ENCODE measurements around the gene ZNF746. TPM values are rescaled to one million over a fixed set of nuclear protein-coding genes. Genes with fewer than 3 reads are reported as not detected.

Gene ZNF746
- total and polyA plus RNA-seq, 10 of the 15 experiments (the other 5 are each of a cell fraction or from before 2014, with no cell fraction given), result 1.2 to 19.0 (median 6.3) TPM

DNA sequence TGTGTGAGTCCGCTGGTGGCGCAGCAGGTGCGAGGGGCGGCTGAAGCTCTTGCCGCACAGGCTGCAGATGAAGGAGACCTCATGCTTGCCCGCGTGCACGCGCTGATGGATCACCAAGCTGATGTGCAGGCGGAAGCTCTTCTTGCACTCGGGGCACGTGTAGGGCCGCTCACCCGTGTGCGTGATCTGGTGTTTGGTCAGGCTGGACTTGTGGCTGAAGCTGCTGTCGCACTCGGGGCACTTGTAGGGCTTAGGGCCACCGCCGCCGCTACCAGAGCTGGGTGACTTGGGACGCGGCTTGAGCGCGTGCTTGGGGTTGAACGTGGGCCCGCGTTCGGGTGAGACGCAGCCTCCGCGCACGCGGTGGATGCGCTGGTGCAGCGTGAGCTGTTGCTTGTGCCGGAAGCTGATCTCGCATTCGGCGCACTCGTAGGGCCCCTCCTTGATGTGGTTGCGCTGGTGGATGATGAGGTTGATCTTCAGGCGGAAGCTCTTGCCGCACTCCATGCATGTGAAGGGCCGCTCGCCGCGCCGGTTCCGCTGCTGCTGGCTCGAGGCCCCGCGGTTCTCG lies 65.4 kb downstream of the ZNF746 start:
- ChIA-PET SMC1A (ENCODE audit: uncharacterized antibody, unreplicated experiment) (no interaction called here), CTCF (no interaction called here), POLR2A (no interaction called here), RAD21 (ENCODE audit: unreplicated experiment) (no interaction called here)
- Histone ChIP-seq H3K4me3 (no peak overlapping the region), H4K20me1 (ENCODE audit: control insufficient read depth, insufficient read depth) (no peaks in the 10 kb centered on the region), H3K4me2 (ENCODE audit: control insufficient read depth, insufficient read depth) (no peak overlapping the region), H3K79me2 (ENCODE audit: control insufficient read depth, insufficient read depth, low read length) (no peaks in the 10 kb centered on the region), H2AFZ (ENCODE audit: control insufficient read depth, low read depth, low read length) (no peak overlapping the region), H3K9me3 (replicated peaks; ENCODE audit: control insufficient read depth, insufficient read depth, low read length) (no peaks in the 10 kb centered on the region), H3K36me3 (ENCODE audit: control insufficient read depth in 2 of 2, insufficient read depth in 2 of 2, low read length in 1 of 2) (peaks cover 18 to 19% of the 10 kb centered on the region in 2 experiments; a peak in 3 of 4 replicates), H3K9ac (ENCODE audit: control insufficient read depth, insufficient read depth, low read length) (no peak overlapping the region), H3K27ac (ENCODE audit: control insufficient read depth, insufficient read depth) (no peak overlapping the region), H3K27me3 (replicated peaks in 1 of 2; ENCODE audit: control insufficient read depth in 2 of 2, insufficient read depth in 2 of 2, low read length in 1 of 2) (no peaks in the 10 kb centered on the region), H3K4me1 (ENCODE audit: control insufficient read depth, insufficient read depth, low read length) (no peaks in the 10 kb centered on the region)
- in situ Hi-C loops (cut with MboI), result no loop called here
- FAIRE-seq (no peak), ATAC-seq (no peak), DNase-seq (ENCODE audit: low read depth, low spot score) (no peak)
- 99% methylated on average over 53 of the region's 53 CpGs for WGBS (ENCODE audit: insufficient coverage, insufficient replicate concordance, low lambda C conversion rate, missing lambda C conversion rate)
- BruUV-seq (replicated peaks), result no TSS peak
- intact Hi-C loops (cut with micrococcal nuclease; ENCODE audit: unreplicated experiment), result no loop called here
- TF ChIP-seq CHD4 (IDR thresholded peaks at IDR 0.05) (no peak), HCFC1 (IDR thresholded peaks at IDR 0.05; ENCODE audit: low read length) (no peak), SUZ12 (IDR thresholded peaks at IDR 0.05; ENCODE audit: unreplicated experiment) (no peak), NR2F1 (conservative IDR thresholded peaks at IDR 0.05) (no peak), BHLHE40 (IDR thresholded peaks at IDR 0.05; ENCODE audit: borderline replicate concordance in 1 of 2, low read depth in 2 of 2, low read length in 1 of 2) (no peak), ASH2L (IDR thresholded peaks at IDR 0.05; ENCODE audit: borderline replicate concordance, low read depth) (no peak), ZNF274 (IDR thresholded peaks at IDR 0.05; ENCODE audit: insufficient read depth, insufficient read length) (no peak), KDM1A (IDR thresholded peaks at IDR 0.05; ENCODE audit: borderline replicate concordance) (no peak), NR2C2 (IDR thresholded peaks at IDR 0.05; ENCODE audit: borderline replicate concordance, control insufficient read depth, insufficient read length, low read depth) (no peak), RCOR1 (conservative IDR thresholded peaks at IDR 0.05; ENCODE audit: low read depth, low read length) (no peak), SRF (IDR thresholded peaks at IDR 0.05; ENCODE audit: low read depth in 2 of 2, low read length in 2 of 2) (no peak), BRCA1 (IDR thresholded peaks at IDR 0.05; ENCODE audit: low read depth, low read length) (no peak)
- TF ChIP-seq, protein P1, sequence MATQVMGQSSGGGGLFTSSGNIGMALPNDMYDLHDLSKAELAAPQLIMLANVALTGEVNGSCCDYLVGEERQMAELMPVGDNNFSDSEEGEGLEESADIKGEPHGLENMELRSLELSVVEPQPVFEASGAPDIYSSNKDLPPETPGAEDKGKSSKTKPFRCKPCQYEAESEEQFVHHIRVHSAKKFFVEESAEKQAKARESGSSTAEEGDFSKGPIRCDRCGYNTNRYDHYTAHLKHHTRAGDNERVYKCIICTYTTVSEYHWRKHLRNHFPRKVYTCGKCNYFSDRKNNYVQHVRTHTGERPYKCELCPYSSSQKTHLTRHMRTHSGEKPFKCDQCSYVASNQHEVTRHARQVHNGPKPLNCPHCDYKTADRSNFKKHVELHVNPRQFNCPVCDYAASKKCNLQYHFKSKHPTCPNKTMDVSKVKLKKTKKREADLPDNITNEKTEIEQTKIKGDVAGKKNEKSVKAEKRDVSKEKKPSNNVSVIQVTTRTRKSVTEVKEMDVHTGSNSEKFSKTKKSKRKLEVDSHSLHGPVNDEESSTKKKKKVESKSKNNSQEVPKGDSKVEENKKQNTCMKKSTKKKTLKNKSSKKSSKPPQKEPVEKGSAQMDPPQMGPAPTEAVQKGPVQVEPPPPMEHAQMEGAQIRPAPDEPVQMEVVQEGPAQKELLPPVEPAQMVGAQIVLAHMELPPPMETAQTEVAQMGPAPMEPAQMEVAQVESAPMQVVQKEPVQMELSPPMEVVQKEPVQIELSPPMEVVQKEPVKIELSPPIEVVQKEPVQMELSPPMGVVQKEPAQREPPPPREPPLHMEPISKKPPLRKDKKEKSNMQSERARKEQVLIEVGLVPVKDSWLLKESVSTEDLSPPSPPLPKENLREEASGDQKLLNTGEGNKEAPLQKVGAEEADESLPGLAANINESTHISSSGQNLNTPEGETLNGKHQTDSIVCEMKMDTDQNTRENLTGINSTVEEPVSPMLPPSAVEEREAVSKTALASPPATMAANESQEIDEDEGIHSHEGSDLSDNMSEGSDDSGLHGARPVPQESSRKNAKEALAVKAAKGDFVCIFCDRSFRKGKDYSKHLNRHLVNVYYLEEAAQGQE (IDR thresholded peaks at IDR 0.05; ENCODE audit: low read depth, low read length), result no peak
- TF ChIP-seq, protein P2, sequence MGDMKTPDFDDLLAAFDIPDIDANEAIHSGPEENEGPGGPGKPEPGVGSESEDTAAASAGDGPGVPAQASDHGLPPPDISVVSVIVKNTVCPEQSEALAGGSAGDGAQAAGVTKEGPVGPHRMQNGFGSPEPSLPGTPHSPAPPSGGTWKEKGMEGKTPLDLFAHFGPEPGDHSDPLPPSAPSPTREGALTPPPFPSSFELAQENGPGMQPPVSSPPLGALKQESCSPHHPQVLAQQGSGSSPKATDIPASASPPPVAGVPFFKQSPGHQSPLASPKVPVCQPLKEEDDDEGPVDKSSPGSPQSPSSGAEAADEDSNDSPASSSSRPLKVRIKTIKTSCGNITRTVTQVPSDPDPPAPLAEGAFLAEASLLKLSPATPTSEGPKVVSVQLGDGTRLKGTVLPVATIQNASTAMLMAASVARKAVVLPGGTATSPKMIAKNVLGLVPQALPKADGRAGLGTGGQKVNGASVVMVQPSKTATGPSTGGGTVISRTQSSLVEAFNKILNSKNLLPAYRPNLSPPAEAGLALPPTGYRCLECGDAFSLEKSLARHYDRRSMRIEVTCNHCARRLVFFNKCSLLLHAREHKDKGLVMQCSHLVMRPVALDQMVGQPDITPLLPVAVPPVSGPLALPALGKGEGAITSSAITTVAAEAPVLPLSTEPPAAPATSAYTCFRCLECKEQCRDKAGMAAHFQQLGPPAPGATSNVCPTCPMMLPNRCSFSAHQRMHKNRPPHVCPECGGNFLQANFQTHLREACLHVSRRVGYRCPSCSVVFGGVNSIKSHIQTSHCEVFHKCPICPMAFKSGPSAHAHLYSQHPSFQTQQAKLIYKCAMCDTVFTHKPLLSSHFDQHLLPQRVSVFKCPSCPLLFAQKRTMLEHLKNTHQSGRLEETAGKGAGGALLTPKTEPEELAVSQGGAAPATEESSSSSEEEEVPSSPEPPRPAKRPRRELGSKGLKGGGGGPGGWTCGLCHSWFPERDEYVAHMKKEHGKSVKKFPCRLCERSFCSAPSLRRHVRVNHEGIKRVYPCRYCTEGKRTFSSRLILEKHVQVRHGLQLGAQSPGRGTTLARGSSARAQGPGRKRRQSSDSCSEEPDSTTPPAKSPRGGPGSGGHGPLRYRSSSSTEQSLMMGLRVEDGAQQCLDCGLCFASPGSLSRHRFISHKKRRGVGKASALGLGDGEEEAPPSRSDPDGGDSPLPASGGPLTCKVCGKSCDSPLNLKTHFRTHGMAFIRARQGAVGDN (IDR thresholded peaks at IDR 0.05), result no peak
- TF ChIP-seq, protein P3, sequence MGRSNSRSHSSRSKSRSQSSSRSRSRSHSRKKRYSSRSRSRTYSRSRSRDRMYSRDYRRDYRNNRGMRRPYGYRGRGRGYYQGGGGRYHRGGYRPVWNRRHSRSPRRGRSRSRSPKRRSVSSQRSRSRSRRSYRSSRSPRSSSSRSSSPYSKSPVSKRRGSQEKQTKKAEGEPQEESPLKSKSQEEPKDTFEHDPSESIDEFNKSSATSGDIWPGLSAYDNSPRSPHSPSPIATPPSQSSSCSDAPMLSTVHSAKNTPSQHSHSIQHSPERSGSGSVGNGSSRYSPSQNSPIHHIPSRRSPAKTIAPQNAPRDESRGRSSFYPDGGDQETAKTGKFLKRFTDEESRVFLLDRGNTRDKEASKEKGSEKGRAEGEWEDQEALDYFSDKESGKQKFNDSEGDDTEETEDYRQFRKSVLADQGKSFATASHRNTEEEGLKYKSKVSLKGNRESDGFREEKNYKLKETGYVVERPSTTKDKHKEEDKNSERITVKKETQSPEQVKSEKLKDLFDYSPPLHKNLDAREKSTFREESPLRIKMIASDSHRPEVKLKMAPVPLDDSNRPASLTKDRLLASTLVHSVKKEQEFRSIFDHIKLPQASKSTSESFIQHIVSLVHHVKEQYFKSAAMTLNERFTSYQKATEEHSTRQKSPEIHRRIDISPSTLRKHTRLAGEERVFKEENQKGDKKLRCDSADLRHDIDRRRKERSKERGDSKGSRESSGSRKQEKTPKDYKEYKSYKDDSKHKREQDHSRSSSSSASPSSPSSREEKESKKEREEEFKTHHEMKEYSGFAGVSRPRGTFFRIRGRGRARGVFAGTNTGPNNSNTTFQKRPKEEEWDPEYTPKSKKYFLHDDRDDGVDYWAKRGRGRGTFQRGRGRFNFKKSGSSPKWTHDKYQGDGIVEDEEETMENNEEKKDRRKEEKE (IDR thresholded peaks at IDR 0.05), result no peak
